Endometrium (tissue), 2 donors: ENCODE measurements around the gene PCK2.

ENCODE experiments used
- FAIRE-seq: peaks from 2 replicates; lab custom pipeline; 2012; peaks lifted over from hg19 to GRCh38; lab: Jason Lieb, UNC
- donor health status: control.
- donor health status: control.

The PCK2 gene

DNA sequence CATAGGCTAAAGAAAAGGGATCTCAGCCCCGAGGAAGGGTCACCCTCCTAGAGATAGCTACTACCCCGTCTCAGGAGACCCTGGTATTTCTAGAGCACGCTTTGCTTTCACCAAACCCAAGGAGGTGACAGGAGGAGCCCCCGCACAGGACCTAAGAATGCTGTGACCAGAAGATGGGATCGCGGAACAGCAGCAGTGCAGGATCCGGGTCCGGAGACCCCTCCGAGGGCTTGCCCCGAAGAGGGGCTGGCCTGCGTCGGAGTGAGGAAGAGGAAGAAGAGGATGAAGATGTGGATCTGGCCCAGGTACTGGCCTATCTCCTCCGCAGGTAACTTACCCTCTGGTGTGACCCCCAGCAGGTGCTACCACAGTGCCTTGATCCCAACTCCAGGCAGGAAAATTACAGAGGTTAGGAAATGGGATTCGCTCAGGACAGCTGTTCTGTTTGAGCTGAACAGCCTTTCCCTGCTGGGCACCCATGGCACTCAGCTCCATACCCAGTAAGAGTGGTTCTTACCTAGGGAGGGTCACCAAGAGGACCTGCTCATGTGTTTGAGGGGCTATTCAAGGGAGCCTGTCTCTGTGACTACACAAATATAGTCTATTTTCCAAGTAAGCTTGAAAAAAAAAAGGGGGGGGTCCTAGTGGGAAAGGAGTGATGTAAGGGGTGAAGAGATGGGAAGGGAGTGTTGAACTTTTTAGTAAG is 21.5 kb downstream of the PCK2 start:
- no peak for FAIRE-seq

DNA sequence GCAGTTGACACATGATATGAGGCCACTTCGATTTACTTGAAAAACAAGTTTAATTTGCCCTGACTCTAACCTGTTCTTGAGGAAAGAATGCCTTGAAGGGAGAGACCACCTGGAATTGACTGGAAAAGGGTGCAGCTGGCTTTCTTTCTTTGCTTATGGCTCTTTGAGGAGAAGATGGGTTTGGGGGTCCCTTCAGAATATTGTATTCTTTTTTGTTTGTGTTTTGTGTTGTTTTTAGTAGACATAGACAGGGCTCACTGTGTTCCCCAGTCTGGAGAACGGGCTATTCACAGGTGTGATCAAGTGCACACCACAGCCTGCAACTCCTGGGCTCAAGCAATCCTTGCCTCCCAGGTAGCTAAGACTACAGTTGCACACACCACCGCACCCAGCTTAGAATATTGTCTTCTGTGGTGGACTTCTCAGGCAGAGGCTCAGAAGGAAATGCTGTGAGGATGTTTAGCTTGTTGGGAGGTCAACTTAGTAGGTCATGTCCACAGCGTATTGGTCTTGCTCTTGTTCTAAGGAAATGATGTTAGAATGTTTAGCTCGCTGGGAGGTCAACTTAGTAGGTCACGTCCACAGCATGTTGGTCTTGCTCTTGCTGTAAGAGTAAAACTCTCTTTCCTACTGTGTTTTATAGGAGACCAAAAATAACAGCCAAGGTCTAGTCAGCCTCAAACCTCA is 22.2 kb downstream of the PCK2 start:
- no peak for FAIRE-seq

GRCh38 chr14:24117179-24117578 is 23.1 kb downstream of the PCK2 start:
- no peak for FAIRE-seq

- no peak for FAIRE-seq
These were observed 25.6 kb downstream of the PCK2 start for GRCh38 chr14:24119691-24120090.

- no peak for FAIRE-seq
These were observed 27.1 kb downstream of the PCK2 start for GRCh38 chr14:24121210-24121609.

DNA sequence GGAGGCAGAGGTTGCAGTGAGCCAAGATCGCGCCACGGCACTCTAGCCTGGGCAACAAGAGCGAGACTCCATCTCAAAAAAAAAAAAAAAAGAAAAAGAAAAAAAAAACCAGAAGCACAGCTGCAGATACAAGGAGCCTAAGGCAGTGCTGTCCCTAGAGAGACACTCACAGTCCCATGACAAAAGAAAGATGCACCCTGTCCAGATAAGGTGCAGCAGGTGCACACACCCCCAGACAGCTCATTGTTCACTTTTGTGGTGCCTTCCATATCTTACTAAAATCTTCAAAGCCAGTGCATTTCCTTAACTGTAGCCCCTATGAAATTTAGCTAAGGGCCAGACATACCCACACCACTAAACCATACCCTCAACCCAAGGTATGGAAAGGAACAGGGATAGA is 28.3 kb downstream of the PCK2 start:
- no peak for FAIRE-seq

- no peak for FAIRE-seq
These were observed 28.8 kb downstream of the PCK2 start for GRCh38 chr14:24122898-24123297.

- no peak for FAIRE-seq
These were observed 29.6 kb downstream of the PCK2 start for GRCh38 chr14:24123424-24124417.

GRCh38 chr14:24126939-24127338 is 32.8 kb downstream of the PCK2 start:
- FAIRE-seq = no peak

DNA sequence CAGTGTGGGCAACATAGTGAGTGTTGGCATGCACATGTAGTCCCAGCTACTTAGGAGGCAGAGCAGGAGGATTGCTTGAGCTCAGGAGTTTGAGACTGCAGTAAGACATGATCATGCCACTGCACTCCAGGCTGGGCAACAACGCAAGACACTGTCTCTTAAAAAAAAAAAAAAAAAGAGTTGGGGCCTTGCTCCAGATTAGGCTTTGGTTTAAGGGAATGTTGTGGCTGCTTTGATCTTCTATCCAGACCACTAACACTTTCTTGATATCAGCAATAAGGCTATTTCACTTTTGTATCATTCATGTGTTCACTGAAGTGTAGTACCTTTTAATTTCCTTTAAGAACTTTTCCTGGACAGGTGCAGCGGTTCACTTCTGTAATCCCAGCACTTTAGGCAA is 33.6 kb downstream of the PCK2 start:
- FAIRE-seq = no peak

GRCh38 chr14:24129410-24129998 is 35.4 kb downstream of the PCK2 start:
- FAIRE-seq = no peak

DNA sequence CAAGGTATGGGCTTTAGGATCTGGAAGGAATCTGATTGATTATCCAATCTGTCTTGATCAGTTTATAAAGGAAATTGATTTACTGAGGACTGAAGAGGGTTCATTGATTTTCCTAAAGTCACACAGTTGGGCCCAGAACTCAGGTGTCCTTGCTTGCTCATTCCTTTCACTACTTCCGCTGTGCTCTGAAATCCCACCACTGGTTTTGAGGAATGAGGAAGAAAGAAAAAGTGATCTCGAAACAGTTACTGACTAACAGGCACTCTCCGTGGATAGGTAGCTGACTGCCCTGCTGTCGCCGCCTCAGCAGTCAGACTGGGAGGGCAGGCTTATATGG is 36.2 kb downstream of the PCK2 start, which contains the start of gene FITM1:
FITM1 (plus strand) TSS at position 280 of the 337 bp plus-strand sequence. CDS start 905 bp downstream, outside the sequence.
- FAIRE-seq = no peak

- no peak for FAIRE-seq
These were observed 36.8 kb downstream of the PCK2 start for GRCh38 chr14:24130717-24131548.

DNA sequence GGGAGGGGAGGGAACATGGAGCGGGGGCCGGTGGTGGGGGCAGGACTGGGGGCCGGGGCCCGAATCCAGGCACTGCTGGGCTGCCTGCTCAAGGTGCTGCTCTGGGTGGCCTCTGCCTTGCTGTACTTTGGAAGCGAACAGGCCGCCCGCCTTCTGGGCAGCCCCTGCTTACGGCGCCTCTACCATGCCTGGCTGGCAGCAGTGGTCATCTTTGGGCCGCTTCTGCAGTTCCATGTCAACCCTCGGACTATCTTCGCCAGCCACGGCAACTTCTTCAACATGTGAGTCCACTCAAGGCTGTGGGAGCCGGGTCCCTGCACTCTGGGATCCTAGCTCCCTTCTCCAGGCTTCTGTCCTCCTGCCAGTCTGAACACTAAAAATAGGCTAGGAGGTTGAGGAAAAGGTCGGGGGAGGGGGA is 37.4 kb downstream of the PCK2 start:
- FAIRE-seq = no peak

- no peak for FAIRE-seq
These were observed 38.1 kb downstream of the PCK2 start for GRCh38 chr14:24132061-24132685.

- no peak for FAIRE-seq
These were observed 38.9 kb downstream of the PCK2 start for GRCh38 chr14:24132976-24133375.

DNA sequence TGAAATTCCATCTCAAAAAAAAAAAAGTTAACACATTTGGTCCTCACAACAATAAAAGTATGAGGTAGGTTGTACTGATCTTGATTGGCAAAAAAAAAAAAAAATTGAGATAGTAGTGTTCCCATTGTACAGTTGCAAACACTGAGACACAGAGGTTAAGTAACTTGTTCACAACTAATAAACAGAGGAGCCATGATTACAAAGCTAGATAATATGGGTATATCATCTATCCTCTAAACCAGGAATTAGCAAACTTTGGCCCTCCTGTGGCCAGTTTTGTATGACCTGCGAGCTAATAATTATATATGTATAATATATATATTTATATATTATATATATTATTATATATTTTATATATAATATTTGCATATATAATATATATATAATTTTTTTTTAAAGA is 39.6 kb downstream of the PCK2 start:
- no peak for FAIRE-seq

DNA sequence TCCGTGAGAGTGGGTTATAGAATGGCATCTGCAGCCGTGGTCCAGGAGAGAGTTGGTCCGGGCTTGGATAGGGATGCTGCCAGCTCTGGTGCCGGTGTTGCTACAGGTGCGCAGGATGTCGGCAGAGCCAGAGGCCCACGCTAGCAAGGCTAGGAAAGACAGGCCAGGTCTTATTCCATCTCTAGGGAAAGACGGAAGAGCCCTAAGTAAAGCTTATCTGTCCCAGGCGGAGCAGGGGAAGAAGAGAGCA is 41.4 kb downstream of the PCK2 start:
- no peak for FAIRE-seq

DNA sequence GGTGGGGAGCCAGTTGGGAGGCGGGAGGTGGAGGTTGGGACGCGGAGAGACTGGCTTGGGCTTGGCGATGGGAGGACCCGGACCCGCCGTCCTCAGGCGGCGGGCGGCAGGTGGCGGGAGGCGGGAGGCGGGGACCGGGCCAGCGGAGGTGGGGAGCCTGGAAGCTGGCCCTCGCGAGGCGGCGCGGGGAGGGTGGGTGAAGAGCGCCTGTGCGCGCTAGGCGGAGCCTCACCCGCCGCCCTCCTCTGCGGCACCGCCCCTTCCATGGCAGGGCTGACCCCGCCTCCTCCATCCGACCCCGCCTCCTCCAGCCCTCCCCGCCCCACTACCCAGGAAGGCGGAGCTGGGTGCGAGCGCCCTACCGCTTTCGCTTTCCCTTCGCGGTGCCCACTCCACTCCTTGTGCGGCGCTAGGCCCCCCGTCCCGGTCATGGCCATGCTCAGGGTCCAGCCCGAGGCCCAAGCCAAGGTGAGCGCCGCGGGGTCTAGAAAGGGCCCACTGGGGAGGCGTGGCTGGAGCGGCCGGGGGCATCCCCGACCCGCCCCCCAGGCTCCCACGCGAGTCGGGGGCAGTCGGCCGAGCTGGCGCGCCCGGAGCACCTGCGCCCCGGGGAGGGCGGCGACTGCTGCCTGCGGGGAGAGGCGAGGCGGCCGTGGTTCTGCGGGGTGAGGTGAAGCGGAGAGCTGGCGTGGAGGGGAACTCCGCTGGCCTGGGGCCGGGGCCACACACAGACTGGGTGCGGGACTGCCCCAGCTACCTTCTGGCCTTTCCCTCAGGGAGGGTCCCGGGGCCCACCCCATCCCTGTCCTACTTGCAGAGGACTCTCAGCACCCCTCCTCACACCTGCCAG is 41.9 kb downstream of the PCK2 start, which contains the start of gene PSME1:
PSME1 (plus strand) TSS at position 361 of the 850 bp plus-strand sequence; CDS start at position 430, 69 bp downstream.
- no peak for FAIRE-seq
